K562 (cell line): Measurements from ENCODE around the gene SEMA6C. TPM values are rescaled to one million over a fixed set of nuclear protein-coding genes. Genes with fewer than 3 reads are reported as not detected.
A peak's percentile ranks its signal among the peaks of the same experiment; 100 is the strongest.

Source experiments
- NCOA6 ChIP-seq: fragments of 450-650 bp; IDR thresholded peaks from 2 replicates; pipeline ENCODE4 v1.6.1; 2017; ENCODE audit warnings: mild to moderate bottlenecking
- NONO ChIP-seq, 2 experiments: fragments of 200-400 bp in 1 of 2; fragments of 450-650 bp in 1 of 2; formaldehyde crosslinking in 1 of 2; IDR thresholded peaks; 2 replicates each; pipeline ENCODE4 v1.6.1; 2017; ENCODE audit warnings: low read depth in 2 of 2, mild to moderate bottlenecking in 2 of 2, moderate library complexity in 2 of 2, low read length in 1 of 2
- RBBP5 ChIP-seq: fragments of 200-600 bp; sonication (generic); IDR thresholded peaks from 2 replicates; pipeline ENCODE4 v1.6.1; 2012; ENCODE audit warnings: borderline replicate concordance, mild to moderate bottlenecking, low read length, control low read depth, inconsistent platforms; ENCODE audit not compliant: insufficient read depth, poor library complexity, severe bottlenecking
- RBM22 ChIP-seq: fragments of 200-400 bp; formaldehyde crosslinking; IDR thresholded peaks from 2 replicates; pipeline ENCODE4 v1.6.1; 2018; ENCODE audit warnings: low read length, low read depth; ENCODE audit not compliant: poor library complexity, severe bottlenecking
- SFPQ ChIP-seq: fragments of 200-400 bp; formaldehyde crosslinking; IDR thresholded peaks from 2 replicates; pipeline ENCODE4 v1.6.1; 2017; ENCODE audit warnings: mild to moderate bottlenecking, low read depth, low read length, moderate library complexity
- SIX5 ChIP-seq, 2 experiments: IDR thresholded peaks; 2 replicates each; pipeline ENCODE4 v1.6.1; 2011; ENCODE audit warnings: low read length in 2 of 2, borderline replicate concordance in 1 of 2, low read depth in 1 of 2, mild to moderate bottlenecking in 1 of 2, moderate library complexity in 1 of 2; ENCODE audit not compliant: insufficient read depth in 1 of 2
- TEAD2 ChIP-seq: fragments of 450-650 bp; IDR thresholded peaks from 2 replicates; pipeline ENCODE4 v1.6.1; 2016; ENCODE audit warnings: missing genetic modification characterization, control low read depth, missing compliant biosample characterization
- ZBTB33 ChIP-seq: sonication (generic); formaldehyde crosslinking; IDR thresholded peaks from 2 replicates; pipeline ENCODE4 v1.8.1; 2023; ENCODE audit warnings: mild to moderate bottlenecking, missing genetic modification reagents
- polyA plus RNA-seq, 8 experiments: library from polyadenylated mRNA; depleted of rRNA in 4 of 8; stranded (reverse) in 5 of 8; unstranded in 3 of 8; fragments of >200 nt; fragmentation: Nextera tagmentation in 2 of 8; fragmentation: Illumina TruSeq in 1 of 8; extraction: Ambion mirVana in 2 of 8; extraction: Trizol in 1 of 8; gene quantifications; 2 replicates each; pipeline versions ENCODE4 v1.2.1 to v1.2.3, GENCODE V29; 2011 to 2014; ENCODE audit warnings: inconsistent platforms in 1 of 8, missing spikeins in 1 of 8
- total RNA-seq, 7 experiments: library from RNA; depleted of rRNA in 6 of 7; stranded (reverse); fragments of >200 nt in 6 of 7; fragmentation: Illumina TruSeq in 2 of 7; extraction: Trizol in 2 of 7; gene quantifications; 2 replicates each; pipeline versions ENCODE4 v1.2.1 to v1.2.3, GENCODE V29; 2011 to 2021; ENCODE audit warnings: low replicate concordance in 1 of 7
- TF ChIP-seq, protein P1 (sequence below): sonication (generic); formaldehyde crosslinking; IDR thresholded peaks from 2 replicates; pipeline ENCODE4 v1.8.0; 2022; ENCODE audit warnings: mild to moderate bottlenecking, missing genetic modification reagents

The SEMA6C gene
- total and polyA plus RNA-seq, 9 of the 15 experiments (the other 6 are each of a cell fraction or from before 2014, with no cell fraction given), result 0.03 to 4.6 (median 0.95) TPM

- peak; percentile 83 for TF ChIP-seq ZBTB33
- TF ChIP-seq TEAD2, result no peak
- TF ChIP-seq NONO (IDR thresholded peaks at IDR 0.05; ENCODE audit: low read depth in 2 of 2, low read length in 1 of 2), result no peak
- TF ChIP-seq, protein P1, sequence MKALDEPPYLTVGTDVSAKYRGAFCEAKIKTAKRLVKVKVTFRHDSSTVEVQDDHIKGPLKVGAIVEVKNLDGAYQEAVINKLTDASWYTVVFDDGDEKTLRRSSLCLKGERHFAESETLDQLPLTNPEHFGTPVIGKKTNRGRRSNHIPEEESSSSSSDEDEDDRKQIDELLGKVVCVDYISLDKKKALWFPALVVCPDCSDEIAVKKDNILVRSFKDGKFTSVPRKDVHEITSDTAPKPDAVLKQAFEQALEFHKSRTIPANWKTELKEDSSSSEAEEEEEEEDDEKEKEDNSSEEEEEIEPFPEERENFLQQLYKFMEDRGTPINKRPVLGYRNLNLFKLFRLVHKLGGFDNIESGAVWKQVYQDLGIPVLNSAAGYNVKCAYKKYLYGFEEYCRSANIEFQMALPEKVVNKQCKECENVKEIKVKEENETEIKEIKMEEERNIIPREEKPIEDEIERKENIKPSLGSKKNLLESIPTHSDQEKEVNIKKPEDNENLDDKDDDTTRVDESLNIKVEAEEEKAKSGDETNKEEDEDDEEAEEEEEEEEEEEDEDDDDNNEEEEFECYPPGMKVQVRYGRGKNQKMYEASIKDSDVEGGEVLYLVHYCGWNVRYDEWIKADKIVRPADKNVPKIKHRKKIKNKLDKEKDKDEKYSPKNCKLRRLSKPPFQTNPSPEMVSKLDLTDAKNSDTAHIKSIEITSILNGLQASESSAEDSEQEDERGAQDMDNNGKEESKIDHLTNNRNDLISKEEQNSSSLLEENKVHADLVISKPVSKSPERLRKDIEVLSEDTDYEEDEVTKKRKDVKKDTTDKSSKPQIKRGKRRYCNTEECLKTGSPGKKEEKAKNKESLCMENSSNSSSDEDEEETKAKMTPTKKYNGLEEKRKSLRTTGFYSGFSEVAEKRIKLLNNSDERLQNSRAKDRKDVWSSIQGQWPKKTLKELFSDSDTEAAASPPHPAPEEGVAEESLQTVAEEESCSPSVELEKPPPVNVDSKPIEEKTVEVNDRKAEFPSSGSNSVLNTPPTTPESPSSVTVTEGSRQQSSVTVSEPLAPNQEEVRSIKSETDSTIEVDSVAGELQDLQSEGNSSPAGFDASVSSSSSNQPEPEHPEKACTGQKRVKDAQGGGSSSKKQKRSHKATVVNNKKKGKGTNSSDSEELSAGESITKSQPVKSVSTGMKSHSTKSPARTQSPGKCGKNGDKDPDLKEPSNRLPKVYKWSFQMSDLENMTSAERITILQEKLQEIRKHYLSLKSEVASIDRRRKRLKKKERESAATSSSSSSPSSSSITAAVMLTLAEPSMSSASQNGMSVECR (CRISPR knock-in tag), result 0 out of 2 replicates have a peak, but pooled peaks have one; percentile 2
- TF ChIP-seq SFPQ, result no peak
- no peak for TF ChIP-seq SIX5 (IDR thresholded peaks at IDR 0.05; ENCODE audit: borderline replicate concordance in 1 of 2, insufficient read depth in 1 of 2, low read depth in 1 of 2, low read length in 2 of 2)
- peak; percentile 7 for TF ChIP-seq RBBP5
- TF ChIP-seq NCOA6, result no peak
- TF ChIP-seq RBM22, result no peak
These were observed 943 bp downstream of the SEMA6C start (continued) for GRCh38 chr1:151145304-151146071.
